GM12874 (cell line): ENCODE data around the gene SUGCT.

Source experiments
- CTCF ChIP-seq: IDR thresholded peaks from 2 replicates; pipeline ENCODE4 v1.5.1; 2011; ENCODE audit warnings: low read depth, mild to moderate bottlenecking, control low read depth, low read length, moderate library complexity; ENCODE audit not compliant: insufficient read depth

The SUGCT gene

GRCh38 chr7:40649247-40649646 is 514.4 kb downstream of the SUGCT start:
- no peak for TF ChIP-seq CTCF

GRCh38 chr7:40654171-40654570 is 519.4 kb downstream of the SUGCT start:
- no peak for TF ChIP-seq CTCF

DNA sequence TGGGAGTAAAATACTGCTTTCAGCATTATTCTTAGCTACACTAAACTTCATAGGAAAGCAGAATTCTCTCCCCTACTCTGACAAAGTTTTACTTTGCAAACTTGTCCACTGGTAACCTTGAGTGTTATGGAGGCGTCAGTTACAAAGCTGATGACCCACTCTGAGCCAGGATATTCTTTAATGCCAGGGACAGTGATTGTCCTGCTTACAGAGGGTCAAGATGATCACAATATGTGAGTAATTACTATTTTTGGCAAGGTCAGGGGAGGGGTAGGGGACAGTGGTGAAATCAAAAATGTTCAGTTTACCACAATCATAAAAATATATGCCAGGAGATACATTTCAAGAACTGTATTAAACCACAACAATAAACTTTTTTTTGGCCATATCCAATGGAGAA is 520.6 kb downstream of the SUGCT start:
- no peak for TF ChIP-seq CTCF

DNA sequence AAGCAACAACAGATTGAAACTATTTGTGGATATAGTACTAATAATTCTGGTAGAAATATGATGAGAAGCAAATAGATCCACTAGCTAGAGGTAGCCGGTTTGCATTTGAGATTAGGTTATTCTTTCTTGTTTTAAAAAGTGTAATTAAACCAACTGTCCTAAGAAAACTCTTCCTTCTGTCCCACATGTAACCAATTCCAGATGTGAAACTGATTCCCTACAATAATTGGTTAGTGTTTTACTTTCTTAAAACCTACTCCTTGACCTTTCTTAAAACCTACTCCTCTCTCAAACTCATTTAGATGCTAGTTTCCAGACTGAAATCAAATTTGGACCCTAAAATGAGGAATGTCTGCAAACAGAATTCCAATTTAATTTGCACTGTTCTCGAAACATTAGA is 521.5 kb downstream of the SUGCT start:
- no peak for TF ChIP-seq CTCF

- TF ChIP-seq CTCF: no peak
Measured at GRCh38 chr7:40658729-40659128, 523.9 kb downstream of the SUGCT start.

DNA sequence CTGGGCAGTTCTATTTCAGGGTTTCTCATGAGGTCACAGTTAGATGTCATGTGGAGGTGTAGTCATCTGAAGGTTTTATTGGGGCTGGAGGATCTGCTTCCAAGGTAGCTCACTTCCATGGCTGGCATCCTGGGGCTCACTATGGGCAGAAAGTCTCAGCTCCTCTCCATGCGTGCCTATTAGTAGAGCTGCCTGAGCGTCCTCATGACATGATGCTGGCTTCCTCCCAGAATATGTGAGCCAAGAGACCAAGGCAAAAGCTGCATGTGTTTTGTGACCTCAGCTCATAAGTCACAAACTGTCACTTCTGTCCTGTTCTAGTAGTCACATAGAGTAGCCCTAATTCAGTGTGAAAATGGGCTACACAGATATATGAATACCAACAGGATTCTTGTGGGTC is 524.4 kb downstream of the SUGCT start:
- no peak for TF ChIP-seq CTCF

- no peak for TF ChIP-seq CTCF
Measured at GRCh38 chr7:40673285-40673684, 538.5 kb downstream of the SUGCT start.

DNA sequence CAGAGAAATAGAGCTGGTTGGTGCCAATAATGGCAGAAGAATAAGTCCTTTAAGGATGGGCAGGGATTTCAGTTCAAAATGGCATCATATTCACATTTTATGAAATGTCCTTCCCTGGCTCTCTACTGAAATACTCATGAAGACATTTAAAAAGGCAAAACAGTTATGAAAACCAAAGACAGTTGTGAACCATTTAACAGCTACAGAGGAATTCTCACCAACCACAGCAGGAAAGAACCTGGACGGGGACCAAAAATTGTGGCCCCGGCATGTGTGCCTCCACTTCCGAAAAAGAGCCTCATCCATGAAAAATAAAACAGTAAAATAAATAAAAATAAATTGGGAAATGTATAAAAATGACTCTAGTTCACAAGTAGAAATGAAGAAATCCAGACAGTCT is 539.5 kb downstream of the SUGCT start:
- no peak for TF ChIP-seq CTCF
